HuH-7.5 (cell line): Measurements from ENCODE around the gene CFC1B.
"Not testable (repeated sequence)": the region's sequence is repeated elsewhere in the genome, so short reads cannot be mapped to it uniquely, and the experiment has no call there.

Experiments used
- DNase-seq: peaks from one replicate; pipeline ENCODE4 v3.0.0; 2011; ENCODE audit warnings: low spot score

CFC1B gene

DNA sequence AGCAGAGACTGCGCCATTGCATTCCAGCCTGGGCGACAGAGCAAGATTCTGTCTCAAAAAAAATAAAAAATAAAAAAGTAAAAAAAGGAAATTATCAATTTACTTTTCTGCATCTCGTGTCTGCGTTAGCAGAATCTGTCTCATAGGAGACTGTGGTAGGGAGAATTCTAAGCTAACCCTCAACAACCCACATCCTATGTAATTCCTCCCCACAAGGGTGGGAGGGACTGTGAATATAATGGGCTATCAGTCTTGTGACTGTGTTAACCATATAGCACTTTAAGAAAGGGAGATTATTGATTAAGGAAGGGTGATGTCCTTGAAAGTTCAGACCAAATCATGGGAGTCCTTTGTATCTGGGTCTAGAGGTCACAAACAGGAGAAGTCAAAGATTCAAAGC is 45.1 kb downstream of the CFC1B start:
- not testable (repeated sequence) for DNase-seq

DNA sequence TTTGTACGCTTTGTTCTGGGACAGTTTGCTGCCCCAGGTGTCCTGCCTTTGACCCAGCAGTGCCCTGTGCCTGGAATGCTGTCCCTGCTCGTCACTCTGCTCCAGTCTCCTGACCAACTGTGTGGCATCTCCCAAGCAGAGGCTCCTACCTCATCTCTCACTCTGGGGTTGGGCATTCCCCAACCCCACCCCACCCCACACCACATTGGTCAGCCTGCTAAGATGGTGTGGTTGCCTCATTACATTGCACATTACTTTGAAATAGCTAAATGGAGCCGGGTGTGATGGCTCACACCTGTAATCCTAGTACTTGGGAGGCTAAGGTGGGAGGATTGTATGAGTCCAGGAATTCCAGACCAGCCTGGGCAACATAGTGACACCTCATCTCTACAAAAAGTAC is 50.9 kb downstream of the CFC1B start:
- DNase-seq: not testable (repeated sequence)

DNA sequence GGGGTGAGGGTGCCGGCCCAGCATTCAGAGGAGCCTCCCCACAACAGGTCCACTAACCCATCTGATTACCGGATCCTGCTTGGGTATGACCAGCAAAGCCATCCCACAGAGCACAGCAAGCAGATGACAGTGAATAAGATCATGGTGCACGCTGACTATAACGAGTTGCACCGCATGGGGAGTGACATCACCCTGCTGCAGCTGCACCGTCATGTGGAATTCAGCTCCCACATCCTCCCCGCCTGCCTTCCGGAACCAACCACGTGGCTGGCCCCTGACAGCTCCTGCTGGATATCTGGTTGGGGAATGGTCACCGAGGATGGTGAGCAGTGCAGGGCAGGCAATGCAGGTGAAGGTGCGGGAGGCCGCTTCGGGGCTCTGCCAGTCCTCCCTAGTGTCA is 53.2 kb downstream of the CFC1B start:
- DNase-seq: not testable (repeated sequence)

DNA sequence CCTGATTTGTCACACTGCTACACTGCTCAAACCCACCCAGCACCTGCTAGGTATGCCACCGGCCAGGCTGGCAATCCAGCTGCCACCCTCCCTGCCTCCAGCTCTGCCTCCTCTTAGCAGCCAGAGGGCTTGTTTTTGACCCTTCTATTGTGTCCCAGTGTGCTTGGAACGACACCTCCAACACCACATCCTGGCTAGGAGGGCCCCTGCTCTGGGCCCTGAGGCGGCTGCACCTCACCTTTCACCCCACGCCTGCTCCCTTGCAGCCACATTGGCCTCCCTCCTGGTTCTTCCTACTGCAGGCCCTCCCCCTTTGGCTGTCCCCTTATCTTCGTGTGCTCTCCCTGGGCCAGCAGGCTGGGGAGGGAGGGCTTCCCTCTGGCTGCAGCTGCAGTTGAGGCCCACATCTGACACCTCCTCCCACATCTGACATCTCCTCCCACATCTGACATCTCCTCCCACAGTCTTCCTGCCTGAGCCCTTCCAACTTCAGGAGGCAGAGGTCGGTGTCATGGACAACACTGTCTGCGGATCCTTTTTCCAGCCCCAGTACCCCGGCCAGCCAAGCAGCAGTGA is 55.3 kb downstream of the CFC1B start:
- not testable (repeated sequence) for DNase-seq

DNA sequence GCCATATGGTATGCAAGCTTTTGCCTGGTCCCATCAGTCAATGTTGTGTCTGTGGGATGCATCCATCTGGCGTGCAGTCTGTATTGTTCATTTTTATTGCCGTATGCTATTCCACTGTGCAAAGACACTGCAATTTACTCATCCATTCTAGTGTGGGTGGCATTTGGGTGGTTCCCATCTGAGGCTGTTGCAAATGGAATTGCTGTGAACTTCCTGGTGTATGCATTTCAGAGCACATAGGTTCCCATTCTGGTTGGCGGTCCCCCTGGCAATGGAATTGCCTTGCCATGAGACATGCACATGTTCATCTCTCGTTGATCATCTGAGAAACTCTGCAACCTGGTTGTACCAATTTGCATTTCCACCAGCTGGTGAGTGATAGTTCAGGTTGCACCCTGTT is 56.5 kb downstream of the CFC1B start:
- not testable (repeated sequence) for DNase-seq
